Measurements from ENCODE around the gene ZNF844.
"Not testable (repeated sequence)": the region's sequence is repeated elsewhere in the genome, so short reads cannot be mapped to it uniquely, and the experiment has no call there.

ZNF844 gene

DNA sequence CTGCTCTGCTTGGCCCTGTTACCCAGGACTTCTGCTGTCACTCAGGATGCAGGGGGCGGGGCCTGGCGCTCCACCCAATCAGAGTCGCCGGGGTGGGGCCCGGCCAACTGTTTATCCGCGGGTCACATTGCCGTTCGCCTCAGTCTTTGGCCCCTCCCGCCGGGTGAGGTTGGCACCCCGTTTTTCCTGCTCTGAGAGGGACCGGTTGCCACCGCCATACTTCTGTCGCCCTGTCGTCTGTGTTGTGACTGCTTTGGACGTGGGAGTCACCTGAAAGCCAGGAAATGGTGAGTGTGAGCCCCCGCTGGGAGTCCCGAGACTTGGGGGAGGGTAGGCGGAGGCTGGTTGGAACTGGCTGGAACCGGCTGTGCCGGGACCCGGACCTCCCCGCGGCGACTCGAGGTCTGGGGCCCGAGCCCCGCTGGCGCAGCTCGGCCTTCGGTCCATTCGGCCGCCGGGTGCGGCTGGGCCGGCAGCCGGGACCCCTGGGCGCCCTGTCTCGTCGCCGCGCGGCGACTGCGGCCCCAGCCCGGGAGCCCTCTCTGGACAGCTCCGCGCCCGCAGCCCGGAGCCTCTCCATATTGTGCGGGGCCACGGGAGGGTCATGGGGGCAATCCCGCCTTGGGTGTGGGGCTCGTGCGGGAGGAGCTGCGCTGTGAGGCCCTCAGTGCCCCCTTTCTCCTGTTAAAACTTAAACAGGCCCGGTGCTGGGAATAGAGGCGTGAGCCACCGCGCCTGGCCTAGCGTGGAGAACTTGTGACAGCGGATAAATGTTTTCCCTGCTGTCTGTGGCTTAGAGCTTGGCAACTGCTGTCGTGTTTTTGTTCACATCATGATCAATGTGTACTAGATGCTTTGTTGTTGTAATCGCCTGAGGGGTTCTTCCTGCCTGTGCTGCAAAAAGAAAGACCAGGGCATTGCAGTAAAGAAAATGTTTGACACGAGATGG lies at the start of gene ZNF844:
ZNF844 (plus strand) TSS at position 142 of the 949 bp plus-strand sequence; CDS start at position 285, 143 bp downstream.
- DNase-seq (ENCODE audit: low read depth), result peak; percentile 46

DNA sequence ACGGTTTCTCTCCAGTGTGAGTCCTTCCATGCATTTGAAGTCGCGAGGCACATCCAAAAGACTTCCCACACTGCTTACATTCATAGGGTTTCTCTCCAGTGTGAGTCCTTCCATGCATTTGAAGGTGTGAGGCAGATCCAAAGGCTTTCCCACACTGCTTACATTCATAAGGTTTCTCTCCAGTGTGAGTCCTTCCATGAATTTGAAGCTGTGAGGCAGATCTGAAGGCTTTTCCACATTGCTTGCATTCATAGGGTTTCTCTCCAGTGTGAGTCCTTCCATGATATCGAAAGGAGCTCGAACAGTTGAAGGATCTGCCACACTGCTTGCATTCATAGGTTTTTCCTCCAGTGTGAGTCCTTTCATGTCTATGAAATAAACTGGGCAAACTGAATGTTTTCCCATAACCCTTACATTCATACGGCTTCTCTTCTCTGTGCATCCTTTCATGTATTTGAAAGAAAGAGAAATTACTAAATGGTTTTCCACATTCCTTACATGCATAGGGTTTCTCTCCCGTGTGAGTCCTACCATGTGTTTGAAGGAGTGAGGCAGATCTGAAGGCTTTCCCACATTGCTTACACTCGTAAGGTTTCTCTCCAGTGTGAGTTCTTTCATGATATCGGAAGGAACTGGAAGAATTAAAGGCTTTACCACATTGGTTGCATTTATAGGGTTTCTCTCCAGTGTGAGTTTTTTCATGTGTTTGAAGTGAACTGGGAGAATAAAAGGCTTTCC lies 49.3 kb upstream of the ZNF844 start:
- no peak for DNase-seq (ENCODE audit: low read depth)

DNA sequence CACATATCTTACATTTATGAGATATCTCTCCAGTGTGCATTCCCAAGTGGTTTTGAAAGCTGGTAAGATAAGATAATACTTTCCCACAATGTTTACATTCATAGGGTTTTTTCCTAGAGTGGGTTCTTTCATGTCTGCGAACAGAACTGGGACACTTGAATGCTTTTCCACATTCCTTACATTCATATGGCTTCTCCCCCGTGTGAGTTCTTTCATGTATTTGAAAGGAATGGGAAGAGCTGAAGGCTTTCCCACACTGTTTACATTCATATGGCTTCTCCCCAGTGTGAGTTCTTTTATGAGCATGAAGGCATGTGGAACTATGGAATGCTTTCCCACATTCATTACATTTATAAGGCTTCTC lies 48.8 kb upstream of the ZNF844 start:
- no peak for DNase-seq (ENCODE audit: low read depth)

DNA sequence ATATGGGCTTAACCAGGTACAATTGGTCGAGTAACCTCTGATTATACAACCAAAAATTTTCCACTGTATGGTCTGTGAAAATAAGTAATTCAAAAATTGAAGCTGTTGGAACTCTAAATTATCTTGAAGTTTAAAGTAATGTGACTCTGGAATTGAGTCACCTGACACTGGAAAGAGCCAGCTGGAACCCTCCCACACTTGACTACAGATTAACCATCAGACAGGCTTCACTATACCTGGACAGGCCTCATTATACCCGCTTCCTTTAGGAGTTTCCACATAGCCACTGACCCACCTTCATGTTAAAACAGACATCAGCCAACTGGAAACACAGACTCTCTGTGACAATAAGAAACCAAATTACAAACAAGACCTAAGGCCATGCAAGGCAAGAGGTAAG lies 30.3 kb upstream of the ZNF844 start:
- no peak for DNase-seq (ENCODE audit: low read depth)

DNA sequence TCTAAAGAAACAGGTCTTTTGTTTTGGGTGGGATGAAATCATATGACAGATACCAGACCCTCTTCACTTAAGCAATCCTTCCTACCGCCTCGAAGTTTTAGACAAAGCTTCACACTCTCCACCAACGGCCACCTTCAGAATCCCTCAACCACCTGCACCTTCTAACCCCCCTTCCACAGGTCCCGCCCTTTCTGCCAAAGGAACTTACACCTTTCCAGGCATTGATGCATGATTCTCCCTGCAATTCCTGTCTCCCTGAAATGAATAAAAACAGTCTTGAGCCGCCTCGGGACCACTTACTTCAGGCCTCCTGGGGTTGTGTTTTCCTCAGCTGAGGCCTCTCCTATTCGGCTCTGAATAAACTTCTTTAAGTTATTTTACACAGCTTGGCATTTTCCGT lies 29.9 kb upstream of the ZNF844 start:
- DNase-seq (ENCODE audit: low read depth), result no peak

DNA sequence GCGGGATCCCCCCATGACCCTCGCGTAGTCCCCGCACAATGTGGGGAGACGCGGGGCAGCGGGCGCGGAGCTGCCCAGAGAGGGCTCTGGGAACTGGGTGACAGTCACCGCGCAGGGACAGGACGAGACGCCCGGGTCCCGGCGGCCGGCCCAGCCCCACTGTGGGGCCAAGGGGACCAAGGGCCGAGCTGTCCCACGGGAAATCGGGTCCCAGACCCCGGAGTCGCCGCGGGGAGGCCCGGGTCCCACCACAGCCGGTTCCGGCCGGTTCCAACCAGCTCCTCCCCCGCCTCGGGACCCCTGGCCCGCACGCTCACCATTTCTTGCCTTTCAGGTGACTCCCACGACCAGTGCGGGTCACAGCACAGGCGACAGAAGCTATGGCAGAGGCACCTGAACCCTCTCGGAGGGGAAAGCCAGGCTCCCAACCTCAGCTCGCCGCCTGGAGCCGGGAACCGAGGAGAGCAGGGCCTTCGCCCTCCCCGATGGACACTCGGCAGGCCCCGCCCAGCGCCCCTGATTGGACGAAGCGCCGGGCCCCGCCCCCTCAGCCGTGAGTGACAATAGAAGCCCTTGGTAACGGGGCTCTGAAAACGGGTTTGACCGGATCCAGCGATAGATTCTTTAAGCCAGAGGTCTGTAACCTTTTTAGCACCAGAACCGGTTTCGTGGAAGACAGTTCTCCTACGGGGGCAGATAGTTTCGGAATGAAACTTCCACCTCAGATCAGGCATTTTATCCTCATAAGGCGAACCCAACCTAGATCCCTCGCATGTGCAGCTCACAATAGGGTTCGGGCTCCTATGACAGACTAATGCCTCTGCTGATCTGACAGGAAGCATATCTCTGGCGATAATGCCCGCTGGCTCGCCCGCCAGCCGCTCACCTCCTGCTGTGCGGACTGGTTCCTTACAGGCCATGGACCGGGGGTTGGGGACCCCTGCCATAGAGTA lies 29.0 kb upstream of the ZNF844 start, which contains the start of gene ZNF433:
ZNF433 (minus strand) TSS at position 460 of the 953 bp plus-strand sequence; CDS start at position 320, 140 bp downstream.
- peak; percentile 32 for DNase-seq (ENCODE audit: low read depth)

DNA sequence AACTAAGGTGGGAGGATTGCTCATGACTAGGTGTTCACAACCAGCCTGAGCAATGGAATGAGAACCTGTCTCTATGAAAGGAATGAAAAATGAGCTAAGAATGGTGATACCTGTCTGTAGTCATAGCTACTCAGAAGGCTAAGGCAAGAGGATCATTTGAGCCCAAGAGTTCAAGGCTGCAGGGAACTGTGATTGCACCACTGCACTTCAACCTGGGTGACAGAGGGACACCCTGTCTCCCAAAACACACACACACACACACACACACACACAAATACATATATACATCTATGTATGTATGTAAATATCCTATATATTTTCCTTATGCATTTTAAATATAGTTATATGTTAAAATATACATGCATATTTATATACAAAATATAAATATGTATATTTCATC lies 21.6 kb upstream of the ZNF844 start:
- DNase-seq (ENCODE audit: low read depth), result no peak

DNA sequence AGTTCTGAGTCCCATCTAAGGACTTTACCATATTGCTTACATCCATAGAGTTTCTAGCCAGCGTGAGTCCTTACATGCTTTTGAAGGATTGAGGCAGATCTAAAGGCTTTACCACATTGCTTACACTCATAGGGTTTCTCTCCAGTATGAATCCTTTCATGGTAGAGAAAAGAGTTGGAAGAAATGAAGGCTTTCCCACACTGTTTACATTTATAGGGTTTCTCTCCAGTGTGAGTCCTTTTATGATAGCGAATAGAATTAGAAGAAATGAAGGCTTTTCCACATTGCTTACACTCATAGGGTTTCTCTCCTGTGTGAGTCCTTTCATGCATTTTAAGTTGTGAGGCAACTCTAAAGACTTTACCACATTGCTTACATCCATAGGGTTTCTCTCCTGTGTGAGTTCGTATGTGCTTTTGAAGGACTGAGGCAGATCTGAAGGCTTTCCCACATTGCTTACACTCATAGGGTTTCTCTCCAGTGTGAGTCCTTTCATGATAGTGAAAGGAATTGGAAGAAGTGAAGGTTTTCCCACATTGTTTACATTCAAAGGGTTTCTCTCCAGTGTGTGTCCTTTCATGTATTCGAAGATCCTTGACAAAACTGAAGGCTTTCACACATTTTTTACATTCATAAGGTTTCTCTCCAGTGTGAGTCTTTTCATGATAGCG lies 20.6 kb upstream of the ZNF844 start:
- DNase-seq (ENCODE audit: low read depth), result no peak

DNA sequence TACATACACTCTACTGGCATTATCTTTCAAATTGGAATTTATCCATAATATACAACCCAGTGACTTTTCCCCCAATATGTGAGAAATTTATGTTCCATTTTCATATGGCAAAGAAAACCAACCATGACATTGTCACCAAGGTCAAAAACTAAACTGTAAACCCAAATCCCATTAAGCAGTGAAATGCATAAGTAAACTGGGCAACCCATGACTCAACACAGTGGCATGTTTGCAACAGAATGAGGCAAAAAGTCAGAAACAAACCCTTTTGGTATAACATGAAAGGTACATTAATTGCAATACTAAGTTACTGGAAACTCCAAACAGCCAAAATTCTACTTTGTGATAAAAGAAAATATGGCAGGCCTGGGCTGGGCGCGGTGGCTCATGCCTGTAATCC lies 16.7 kb upstream of the ZNF844 start:
- DNase-seq (ENCODE audit: low read depth), result no peak

DNA sequence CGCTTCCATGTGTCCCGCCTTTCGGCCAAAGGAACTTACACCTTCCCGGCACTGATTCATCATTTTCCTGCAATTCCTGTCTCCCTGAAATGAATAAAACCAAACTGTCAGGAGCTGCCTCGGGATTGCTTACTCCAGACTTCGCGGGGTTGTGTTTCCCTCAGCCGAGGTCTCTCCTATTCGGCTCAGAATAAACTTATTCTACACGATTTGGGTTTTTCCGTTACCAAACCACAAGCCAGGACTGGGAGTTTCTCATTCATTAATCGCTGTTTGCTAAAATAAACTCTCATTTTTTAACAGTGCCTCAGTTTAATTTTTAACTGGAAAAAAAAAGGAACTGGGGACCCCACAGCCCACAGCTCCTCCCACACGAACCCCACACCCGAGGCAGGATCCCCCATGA lies 12.4 kb upstream of the ZNF844 start:
- DNase-seq (ENCODE audit: low read depth), result no peak

DNA sequence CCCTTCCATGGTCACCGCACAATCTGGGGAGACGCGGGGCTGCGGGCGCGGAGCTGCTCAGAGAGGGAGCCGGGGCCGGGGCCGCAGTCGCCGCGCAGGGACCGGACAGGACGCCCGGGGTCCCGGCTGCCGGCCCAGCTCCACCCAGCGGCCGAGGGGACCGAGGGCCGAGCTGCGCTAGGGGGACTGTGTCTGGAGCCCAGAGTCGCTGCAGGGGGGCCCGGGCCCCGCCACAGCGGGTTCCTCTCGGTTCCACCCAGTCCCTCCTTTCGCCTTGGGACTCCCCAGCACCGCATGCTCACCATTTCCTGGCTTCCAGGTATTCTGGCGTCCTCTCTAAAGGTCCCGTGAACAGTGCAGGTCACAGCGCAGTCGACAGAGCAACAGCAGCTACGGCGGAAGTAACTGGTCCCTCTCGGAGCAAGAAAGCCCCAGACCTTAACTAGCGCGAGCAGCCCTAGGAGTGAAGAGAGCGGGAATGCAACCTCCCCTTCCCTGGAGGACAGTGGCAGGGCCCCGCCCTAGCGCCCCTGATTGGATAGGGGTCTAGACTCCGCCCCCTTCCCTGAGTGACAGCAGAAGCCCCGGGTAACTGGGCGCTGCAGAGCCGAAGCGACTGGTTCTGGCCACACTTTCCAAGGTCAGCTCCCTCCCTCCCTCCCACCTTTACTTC lies 11.9 kb upstream of the ZNF844 start, which contains the start of gene ZNF878:
ZNF878 (minus strand) TSS at position 465 of the 673 bp plus-strand sequence; CDS start at position 305, 160 bp downstream.
- DNase-seq (ENCODE audit: low read depth), result no peak

DNA sequence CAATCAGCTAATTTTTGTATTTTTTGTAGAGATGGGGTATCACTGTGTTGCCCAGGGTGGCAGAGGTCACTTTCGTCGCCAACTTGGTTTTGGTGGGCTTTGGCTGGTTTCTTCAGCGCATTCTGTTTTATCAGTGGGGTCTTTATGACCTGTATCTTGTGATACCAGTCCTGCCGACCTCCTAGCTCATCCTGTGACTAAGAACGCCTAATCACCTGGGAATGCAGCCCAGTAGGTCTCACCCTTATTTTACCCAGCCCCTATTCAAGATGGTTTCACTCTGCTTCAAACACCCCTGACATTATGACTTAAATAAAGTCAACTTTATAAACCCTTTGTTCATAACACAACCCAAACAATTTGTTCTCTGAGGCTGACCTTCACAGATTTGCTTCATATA lies 8.7 kb upstream of the ZNF844 start:
- no peak for DNase-seq (ENCODE audit: low read depth)

DNA sequence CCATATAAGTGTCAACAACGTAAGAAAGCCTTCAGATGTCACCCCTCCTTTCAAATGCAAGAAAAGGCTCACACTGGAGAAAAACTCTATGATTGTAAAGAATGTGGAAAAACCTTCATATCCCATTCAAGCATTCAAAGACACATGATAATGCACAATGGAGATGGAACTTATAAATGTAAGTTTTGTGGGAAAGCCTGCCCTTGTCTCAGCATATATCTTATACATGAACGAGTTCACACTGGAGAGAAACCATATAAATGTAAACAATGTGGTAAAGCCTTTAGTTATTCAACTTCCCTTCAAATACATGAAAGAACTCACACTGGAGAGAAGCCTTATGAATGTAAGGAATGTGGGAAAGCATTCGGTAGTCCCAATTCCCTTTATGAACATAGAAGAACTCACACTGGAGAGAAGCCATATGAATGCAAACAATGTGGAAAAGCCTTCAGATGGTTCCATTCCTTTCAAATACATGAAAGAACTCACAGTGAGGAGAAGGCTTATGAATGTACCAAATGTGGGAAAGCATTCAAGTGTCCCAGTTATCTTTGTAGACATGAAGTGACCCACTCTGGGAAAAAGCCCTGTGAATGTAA lies 11.1 kb downstream of the ZNF844 start:
- no peak for DNase-seq (ENCODE audit: low read depth)

DNA sequence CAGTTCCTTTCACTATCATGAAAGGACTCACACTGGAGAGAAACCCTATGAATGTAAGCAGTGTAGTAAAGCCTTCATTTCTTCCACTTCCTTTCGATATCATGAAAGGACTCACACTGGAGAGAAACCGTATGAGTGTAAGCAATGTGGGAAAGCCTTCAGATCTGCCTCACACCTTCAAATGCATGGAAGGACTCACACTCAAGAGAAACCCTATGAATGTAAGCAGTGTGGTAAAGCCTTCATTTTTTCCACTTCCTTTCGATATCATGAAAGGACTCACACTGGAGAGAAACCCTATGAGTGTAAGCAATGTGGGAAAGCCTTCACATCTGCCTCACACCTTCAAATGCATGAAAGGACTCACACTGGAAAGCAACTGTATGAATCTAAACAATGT lies 11.8 kb downstream of the ZNF844 start:
- DNase-seq (ENCODE audit: low read depth), result not testable (repeated sequence)

DNA sequence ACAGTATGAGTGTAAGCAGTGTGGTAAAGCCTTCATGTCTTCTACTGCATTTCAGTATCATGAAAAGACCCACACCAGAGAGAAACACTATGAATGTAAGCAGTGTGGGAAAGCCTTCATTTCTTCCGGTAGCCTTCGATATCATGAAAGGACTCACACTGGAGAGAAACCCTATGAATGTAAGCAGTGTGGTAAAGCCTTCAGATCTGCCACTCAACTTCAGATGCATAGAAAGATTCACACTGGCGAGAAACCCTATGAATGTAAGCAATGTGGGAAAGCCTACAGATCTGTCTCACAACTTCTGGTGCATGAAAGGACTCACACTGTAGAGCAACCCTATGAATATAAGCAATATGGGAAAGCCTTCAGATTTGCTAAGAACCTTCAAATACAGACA lies 12.8 kb downstream of the ZNF844 start:
- DNase-seq (ENCODE audit: low read depth), result no peak

DNA sequence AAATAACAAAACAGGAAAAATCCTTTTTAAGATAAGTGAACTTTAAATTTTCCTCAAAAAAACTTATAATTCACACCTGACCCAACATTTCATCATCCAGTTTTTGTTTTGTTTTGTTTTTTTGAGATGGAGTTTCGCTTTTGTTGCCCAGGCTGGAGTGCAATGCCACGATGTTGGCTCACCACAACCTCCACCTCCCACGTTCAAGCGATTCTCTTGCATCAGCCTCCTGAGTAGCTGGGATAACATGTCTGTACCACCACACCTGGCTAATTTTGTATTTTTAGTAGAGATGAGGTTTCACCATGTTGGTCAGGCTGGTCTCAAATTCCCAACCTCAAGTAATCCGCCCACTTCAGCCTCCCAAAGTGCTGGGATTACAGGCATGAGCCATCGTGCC lies 18.8 kb downstream of the ZNF844 start:
- DNase-seq (ENCODE audit: low read depth), result not testable (repeated sequence)

DNA sequence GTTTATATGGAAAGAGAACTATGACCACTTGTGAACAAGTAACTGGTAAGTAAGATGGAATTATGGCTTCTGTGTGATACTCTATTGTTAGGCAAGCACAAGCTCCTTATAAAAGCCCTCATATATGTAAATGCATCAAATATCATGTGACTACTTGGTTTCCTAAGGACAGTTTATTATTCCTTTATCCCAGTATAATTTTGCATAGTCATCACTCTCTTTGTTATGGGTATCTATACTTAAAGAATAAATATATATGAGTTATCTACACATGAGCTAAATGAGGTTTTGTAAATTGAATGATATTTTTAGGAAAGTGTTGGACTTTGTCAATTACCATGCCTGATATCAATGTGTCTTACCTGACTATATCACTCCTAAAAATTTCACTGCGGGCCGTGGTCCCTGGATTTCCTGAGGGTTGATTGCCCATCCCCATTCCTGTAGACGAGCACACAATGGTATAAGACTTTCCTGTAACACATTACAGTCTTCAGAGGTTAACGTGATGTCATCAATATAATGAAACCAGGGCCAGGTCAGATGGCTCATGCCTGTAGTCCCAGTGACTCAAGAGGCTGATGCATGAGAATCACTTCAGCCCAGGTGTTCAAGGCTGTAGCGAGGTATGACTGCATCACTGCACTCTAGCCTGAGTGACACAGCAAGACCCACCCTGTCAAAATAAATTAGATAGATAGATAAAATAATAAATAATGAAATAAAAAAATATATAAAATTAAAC lies 20.7 kb downstream of the ZNF844 start:
- no peak for DNase-seq (ENCODE audit: low read depth)

DNA sequence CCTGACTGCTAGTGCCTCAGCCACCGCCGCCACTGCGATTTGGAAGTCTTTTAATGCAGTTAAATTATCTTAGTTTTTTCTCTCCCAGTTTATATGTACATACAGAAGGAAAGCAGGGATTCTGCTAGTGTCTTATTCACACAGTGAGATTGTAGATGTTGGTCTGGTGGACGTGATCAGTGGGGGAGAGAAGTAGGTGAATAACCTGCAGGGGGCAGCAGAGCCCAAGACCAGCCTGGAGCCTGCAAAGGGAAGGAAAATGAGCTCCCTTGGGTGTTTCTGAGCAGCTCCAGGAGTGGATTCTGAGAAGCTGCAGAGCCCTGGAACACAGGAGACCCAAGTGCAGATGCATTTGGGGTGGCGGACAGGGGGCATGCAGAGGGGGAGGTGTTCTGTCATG lies 26.3 kb downstream of the ZNF844 start:
- DNase-seq (ENCODE audit: low read depth), result peak; percentile 31

DNA sequence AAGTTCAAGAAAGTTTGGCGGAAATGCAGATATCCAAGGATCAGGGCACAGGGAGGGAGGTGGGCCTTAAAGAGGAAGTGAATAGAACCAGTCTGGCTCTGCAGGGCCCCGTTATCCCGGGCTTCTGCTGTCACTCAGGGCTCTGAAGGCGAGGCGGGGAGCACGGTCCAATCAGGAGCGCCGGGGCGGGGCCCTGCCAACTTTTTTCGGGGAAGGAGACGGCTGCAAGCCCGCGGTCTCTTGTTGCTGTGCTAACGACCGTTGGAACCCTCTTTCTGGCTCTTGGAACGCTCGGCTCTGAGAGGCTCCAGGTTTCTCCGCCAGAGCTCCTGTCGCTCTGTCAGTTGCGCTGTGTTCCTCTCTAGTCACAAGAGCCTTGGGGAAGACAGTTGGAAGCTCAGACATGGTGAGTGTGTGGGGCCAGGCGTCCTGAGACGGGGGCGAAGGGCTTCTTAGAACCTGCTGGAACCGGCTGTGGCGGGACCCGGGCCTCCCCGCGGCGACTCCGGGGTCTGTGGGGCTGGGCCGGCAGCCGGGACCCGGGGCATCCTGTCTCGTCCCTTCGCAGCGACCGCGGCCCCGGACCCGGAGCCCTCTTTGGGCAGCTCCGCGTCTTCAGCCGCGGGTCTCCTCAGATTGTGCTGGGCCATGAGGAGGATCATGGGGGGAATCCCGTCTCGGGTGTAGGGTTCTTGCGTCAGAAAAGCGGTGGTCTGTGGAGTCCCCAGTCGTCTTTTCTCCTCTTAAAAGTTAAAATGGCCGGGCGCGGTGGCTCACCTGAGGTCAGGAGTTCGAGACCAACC lies 27.7 kb downstream of the ZNF844 start:
- peak; percentile 9 for DNase-seq (ENCODE audit: low read depth)

All from activated T-helper 9 cell treated with anti-CD3 and anti-CD28 coated beads, Interleukin-2, amount 50 U/mL, for 16 hours (primary cell).